ENCODE measurements around the gene EVA1A.
A peak's percentile ranks its signal among the peaks of the same experiment; 100 is the strongest.
"Not testable (repeated sequence)": the region's sequence is repeated elsewhere in the genome, so short reads cannot be mapped to it uniquely, and the experiment has no call there.

The EVA1A gene

DNA sequence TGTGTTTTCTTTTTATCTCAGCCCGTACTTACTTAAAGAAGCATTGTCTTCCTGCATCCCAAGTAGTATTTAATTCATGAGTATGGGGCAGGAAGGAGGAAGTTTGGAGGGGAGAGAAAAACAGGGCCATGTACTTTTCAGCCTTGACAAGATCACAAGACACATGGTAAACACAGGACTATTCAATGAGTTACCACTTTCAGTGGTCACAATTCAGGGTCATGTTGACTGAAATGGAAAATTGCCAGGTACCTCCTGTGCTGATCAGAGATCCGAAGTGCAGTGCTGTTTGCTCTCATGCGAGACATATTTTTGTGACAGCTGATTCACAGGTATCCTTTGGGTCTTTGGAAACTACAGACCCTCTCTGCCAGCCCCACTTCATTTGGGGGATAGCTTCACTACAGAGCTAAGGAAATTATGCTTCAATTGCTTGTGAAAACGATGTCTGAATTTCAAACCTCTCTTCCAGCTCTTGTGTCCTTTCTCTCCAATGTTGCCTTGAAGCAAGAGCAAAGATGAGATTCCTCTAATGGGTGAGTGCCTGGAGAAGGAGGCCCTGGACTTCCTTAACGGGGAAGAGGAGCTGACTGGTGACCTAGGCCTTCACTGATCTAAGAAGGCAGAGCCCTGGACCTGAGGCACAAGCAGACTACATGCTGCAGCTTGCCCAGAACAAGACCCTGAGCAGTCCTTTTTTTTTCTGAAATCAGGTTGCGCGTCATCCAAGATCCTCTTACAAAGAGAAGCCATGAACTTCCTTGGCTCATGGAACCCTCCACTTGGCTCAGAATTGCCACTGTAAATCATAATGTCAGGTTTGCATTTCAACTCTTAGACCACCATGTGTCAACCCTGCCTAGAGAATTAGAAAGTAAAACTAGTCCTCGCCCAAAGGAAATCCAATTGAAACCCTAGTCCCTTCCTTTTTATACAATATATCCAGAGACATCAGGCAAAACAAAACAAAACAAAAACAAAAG lies 44.1 kb downstream of the EVA1A start:
- peak; percentile 52 for DNase-seq

GRCh38 chr2:75515584-75516368 lies 45.0 kb downstream of the EVA1A start:
- DNase-seq: no peak

- DNase-seq: no peak
These were observed 47.0 kb downstream of the EVA1A start for GRCh38 chr2:75513616-75514170.

GRCh38 chr2:75512455-75513212 lies 48.1 kb downstream of the EVA1A start:
- no peak for DNase-seq

DNA sequence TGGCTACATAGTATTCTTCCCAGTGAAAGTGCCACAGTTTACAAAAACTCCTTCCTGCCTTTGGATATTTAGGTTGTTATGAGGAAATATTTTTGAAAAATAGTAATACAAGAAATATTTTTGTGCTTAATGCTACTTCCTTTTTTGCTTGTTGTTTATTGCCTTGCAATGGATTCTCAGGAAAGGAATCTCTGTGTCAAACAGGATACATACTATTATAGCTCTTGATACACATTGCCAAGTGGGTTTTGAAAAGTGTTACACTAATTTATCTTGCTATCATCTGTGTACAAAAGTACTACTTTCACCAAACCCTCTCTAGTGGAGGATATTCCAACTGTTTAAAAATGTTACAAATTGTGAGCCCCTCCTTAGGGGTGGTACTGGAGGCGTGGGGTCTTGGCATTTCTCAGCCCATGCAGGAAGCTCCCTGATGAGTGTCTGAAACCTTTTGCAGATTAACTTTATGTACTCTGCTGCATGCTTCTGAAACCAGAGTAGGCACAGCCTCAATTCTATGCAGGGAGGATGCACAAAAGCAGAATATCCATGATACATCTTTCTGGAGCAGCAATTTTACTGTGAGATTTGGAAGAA lies 54.5 kb downstream of the EVA1A start:
- DNase-seq: no peak

DNA sequence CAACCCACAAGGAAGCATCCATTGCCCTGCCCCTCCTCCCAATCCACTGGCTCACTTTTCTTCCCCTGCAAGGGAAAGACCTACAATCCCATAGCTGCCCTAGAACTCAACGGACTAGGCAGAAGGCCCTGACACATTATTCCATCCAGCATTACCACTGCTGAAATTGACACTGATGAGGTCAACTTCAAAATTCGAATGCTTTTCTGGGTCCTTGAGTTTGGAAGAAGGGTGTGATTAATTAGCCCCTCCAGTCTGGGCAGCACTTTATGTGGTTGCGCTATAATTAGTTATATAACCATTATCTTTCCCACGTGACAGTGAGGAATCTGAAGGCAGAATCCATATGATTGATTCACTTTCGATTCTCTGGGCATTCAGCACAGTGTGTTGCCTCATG lies 55.7 kb downstream of the EVA1A start:
- DNase-seq: no peak

- no peak for DNase-seq
These were observed 57.6 kb downstream of the EVA1A start for GRCh38 chr2:75503048-75503607.

- DNase-seq: peak; percentile 48
These were observed 60.1 kb downstream of the EVA1A start for GRCh38 chr2:75500633-75501032.

DNA sequence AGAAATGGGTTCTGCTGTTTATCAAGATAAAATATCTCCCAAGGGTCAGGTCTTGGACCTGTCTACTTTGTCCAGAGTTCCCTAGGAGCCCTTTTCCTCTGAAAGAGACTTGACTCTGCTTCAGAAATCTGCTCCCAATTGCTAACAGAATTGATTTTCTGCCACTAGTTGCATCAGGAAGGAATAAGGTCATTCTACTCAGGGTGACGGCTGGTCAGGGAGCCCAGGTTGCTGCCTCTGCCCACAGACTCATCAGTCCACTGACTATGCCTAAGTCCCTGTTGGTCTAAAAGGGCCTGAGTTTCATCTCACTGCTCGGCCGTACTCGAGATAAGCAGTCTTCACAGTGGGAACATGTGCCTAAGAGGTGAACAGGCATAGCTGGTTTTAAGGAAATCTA lies 61.2 kb downstream of the EVA1A start:
- DNase-seq: no peak

DNA sequence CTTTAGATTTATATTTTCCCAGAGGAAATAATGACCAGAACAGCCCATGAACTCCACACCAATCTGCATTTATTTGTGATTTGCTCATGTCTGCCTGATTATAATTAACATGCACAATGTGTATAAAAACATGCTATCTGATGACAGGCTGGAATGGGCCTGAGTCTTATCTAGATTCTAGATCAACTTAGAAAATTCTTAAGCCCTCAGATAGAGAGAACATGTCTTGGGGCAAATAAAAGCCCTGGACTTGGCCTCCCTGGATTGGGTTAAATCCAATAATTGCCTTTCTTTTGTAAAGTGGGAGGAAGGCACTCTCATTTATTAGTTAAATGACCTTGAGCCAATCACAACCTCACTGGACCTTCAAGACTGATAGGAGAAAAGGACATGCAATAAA lies 61.8 kb downstream of the EVA1A start:
- no peak for DNase-seq

DNA sequence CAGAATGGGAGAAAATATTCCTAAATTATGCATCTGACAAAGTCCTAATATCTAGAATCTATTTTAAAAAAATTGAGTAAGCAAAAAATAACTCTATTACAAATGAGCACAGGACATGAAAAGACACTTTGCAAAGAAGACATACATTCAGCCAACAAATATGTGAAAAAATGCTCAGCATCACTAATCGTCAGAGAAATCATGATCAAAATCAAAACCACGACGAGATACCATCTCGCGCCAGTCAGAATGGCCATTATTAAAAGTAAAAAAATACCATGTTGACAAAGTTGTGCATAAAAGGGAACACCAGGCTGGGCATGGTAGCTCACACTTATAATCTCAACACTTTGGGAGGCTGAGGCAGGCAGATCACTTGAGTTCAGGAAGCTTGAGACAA lies 63.5 kb downstream of the EVA1A start:
- DNase-seq: no peak

- no peak for DNase-seq
These were observed 64.9 kb downstream of the EVA1A start for GRCh38 chr2:75495862-75496261.

- no peak for DNase-seq
These were observed 66.5 kb downstream of the EVA1A start for GRCh38 chr2:75494137-75494769.

DNA sequence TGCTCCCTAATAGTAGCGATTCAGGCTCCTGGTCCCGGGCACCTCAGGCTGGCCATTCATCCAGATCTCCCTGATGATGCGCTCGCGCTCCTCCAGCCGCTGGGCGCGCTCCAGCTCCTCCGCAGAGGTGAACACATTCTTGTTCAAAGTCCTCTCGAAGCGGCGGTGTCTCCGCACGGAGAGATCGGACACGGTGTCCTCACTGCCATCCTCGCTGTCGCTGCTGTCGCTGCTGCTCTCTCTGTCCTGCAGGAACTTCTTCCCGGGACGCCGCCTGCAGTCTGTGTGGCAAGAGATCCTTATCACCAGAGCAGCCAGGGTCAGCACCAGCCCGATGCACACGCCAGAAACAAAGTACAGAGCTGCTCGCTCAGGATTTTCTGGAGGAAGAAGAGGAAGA lies 67.5 kb downstream of the EVA1A start:
- no peak for DNase-seq

DNA sequence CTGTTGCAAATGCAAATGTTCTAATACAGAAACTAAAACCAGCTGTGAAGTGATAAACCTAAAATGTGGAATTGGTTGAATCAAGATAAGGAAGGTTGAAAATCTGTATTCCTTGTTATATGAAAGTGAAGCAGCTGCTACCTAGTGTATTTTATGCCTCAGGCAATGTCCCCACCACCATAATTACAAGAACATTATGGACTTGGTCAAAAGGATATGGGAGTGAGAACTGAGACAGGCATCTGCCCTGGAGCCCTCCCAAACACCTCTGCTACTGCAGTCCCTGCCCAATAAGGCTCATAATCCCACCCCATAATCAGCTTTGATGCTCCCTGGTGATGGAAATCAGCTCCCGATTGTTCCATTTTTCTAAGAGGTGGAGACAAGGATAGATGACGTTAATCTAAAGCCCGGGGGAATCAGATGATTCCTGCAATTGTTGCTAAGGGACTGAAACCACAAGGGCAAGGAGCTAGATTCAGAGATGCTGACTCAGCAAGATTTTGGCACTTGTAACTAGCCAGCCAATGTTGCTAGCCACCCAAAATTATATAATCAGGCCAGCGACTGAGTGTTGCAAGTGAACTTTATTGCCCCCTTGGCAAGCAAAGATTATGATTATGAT lies 69.5 kb downstream of the EVA1A start:
- peak; percentile 74 for DNase-seq

DNA sequence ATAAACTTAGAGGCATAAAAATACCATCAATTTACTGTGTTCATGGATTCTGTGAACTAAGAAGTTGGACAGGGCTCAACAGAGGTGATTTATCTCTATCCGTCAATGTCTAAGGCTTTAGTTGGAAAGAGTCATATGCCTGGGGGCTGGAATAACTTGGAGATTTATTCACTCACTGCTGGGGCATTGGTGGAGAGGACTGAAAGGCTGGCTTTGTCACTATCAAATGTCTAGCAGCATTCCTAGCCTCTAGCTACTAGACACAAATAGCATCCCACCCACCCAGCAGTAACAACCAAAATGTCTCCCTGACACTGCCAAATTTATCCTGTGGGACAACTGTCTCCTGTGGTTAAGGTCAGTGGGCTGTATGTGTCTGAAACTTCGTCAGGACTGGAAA lies 71.0 kb downstream of the EVA1A start:
- no peak for DNase-seq

DNA sequence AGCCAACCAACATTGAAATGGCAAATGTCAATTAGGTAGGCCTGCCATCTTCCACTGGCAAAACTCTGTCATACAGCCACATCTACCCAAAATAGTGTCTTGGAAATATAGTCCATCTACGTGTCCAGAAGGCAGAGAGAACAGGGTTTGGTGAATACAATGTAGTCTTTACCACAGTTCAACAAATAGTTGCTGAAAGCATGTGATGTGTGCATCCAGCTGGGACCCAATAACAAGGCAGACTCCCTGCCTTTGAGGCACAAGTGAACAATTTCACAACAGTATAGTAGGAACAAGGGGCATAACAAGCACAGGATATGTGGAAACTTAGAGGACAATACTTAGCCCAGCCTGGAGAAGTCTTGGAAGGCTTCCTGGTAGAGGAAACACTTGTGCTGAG lies 72.6 kb downstream of the EVA1A start:
- no peak for DNase-seq

DNA sequence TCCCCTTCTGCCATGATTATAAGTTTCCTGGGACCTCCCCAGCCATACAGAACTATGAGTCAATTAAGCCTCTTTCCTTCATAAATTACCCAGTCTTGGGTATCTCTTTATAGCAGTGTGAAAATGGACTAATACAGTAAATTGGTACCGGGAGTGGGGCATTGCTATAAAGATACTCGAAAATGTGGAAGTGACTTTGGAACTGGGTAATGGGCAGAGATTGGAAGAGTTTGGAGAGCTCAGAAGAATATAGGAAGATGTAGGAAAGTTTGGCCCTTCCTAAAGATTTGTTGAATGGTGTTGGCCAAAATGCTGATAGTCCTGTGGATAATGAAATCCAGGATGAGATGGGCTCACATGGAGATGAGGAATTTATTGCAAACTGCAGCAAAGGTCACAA lies 74.0 kb downstream of the EVA1A start:
- not testable (repeated sequence) for DNase-seq

DNA sequence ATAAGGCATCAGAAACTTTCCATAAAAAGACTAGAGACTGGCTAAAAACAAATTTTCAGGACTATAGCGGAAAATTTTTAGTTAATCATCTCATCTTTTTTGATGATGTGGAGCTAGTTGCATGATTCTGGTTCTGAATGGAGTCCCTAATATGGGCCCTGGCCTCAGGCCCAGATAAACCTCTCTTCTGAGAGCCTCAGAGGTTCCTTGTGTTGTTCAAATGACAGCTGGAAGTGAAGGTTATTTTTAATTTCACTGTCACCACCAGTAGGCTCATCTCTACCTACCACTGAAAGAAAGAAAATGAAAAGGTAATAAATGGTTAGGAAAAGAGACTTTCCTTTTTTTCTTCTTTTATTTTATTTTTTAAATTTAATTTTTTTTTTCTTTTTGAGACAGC lies 75.9 kb downstream of the EVA1A start:
- no peak for DNase-seq

GRCh38 chr2:75483878-75484277 lies 76.9 kb downstream of the EVA1A start:
- DNase-seq: no peak

- no peak for DNase-seq
These were observed 78.3 kb downstream of the EVA1A start for GRCh38 chr2:75482398-75482797.

All from NCI-H2081 treated with DMSO at 0.1 percent for 48 hours (cell line).